Left renal pelvis (tissue), 4 donors: ENCODE results near the gene LRP5. TPM values are rescaled to one million over a fixed set of nuclear protein-coding genes. Genes with fewer than 3 reads are reported as not detected.

Experiments
- DNase-seq, 4 donors: peaks; one replicate each; pipeline ENCODE4 v3.0.0-alpha.2; 2013; ENCODE audit warnings: low read depth in 4 of 4, low spot score in 3 of 4
- polyA plus RNA-seq, 4 donors: library from polyadenylated mRNA; unstranded; fragments of 120-200 nt; gene quantifications; one replicate each; pipeline ENCODE4 v1.2.1, GENCODE V29; 2013; ENCODE audit not compliant: insufficient read length in 4 of 4

The LRP5 gene
- polyA plus RNA-seq, 4 donors, result 30.2 to 62.1 (median 38.7) TPM

GRCh38 chr11:68326334-68327215 lies 14.2 kb downstream of the LRP5 start:
- DNase-seq, result no peak

GRCh38 chr11:68327586-68328370 lies 15.4 kb downstream of the LRP5 start:
- no peak for DNase-seq

- DNase-seq, result no peak
Observed at GRCh38 chr11:68328374-68329091, 16.1 kb downstream of the LRP5 start.

GRCh38 chr11:68329536-68329935 lies 17.1 kb downstream of the LRP5 start:
- no peak for DNase-seq

- DNase-seq, result no peak
Observed at GRCh38 chr11:68329978-68330699, 17.7 kb downstream of the LRP5 start.

- no peak for DNase-seq
Observed at GRCh38 chr11:68330700-68331337, 18.4 kb downstream of the LRP5 start.

GRCh38 chr11:68331338-68331947 lies 19.1 kb downstream of the LRP5 start:
- no peak for DNase-seq

- DNase-seq, result no peak
Observed at GRCh38 chr11:68332186-68332585, 19.8 kb downstream of the LRP5 start.

- no peak for DNase-seq
Observed at GRCh38 chr11:68333173-68333572, 20.8 kb downstream of the LRP5 start.

GRCh38 chr11:68334923-68335322 lies 22.5 kb downstream of the LRP5 start:
- no peak for DNase-seq

GRCh38 chr11:68335683-68336082 lies 23.3 kb downstream of the LRP5 start:
- no peak for DNase-seq

GRCh38 chr11:68336716-68337115 lies 24.3 kb downstream of the LRP5 start:
- no peak for DNase-seq

- no peak for DNase-seq
Observed at GRCh38 chr11:68337399-68337835, 25.0 kb downstream of the LRP5 start.

GRCh38 chr11:68338051-68338780 lies 25.8 kb downstream of the LRP5 start:
- DNase-seq, result no peak

- no peak for DNase-seq
Observed at GRCh38 chr11:68340003-68340767, 27.8 kb downstream of the LRP5 start.

- DNase-seq, result no peak
Observed at GRCh38 chr11:68340784-68341556, 28.6 kb downstream of the LRP5 start.
